ENCODE data around the gene ZNF473. TPM values are rescaled to one million over a fixed set of nuclear protein-coding genes. Genes with fewer than 3 reads are reported as not detected.

Gene ZNF473
- total and polyA plus RNA-seq, 2 of the 13 experiments (the other 11 are each of a cell fraction or from before 2014, with no cell fraction given): 5.8 to 11.9 TPM

DNA sequence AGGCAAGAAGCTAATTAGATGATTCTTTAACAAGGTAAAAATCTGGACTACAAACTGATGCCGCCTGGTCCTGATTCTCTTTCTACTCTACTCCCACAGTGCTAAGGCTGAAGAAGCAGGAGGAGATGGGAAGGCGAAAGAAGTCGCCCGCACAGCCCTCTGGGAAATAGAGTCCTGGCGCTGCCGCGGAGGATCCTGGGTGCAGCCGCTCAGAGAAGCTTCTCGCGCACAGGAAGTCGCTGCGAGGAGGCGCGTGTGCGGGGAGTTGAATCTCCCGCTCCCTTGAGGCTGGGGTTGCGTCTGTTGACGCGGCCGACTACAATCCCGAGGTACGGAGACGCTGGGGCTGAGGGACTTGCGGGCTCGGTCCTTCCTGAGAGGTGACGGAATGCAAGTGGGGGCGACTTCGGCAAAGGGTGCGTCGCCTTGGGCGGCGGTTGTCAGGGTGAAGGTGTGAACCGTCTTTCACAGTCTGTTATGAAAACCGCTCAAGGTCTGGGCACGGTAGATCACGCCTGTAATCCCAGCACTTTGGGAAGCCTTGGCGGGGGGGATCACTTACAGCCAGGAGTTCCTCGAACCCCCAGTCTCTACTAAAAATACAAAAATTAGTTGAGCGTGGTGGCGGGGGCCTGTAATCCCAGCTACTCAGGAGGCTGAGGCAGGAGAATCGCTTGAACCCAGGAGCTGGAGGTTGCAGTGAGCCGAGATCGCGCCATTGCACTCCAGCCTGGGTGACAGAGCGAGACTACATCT lies at the start of gene ZNF473 (continued):
- TF ChIP-seq, protein P1, sequence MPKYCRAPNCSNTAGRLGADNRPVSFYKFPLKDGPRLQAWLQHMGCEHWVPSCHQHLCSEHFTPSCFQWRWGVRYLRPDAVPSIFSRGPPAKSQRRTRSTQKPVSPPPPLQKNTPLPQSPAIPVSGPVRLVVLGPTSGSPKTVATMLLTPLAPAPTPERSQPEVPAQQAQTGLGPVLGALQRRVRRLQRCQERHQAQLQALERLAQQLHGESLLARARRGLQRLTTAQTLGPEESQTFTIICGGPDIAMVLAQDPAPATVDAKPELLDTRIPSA (CRISPR knock-in tag; IDR thresholded peaks at IDR 0.05; ENCODE audit: borderline replicate concordance): 0 out of 2 replicates have a peak, but pooled peaks have one; percentile 86
- TF ChIP-seq ZNF460 (CRISPR knock-in tag; IDR thresholded peaks at IDR 0.05; ENCODE audit: borderline replicate concordance) (no peak), MATR3 (CRISPR knock-in tag; IDR thresholded peaks at IDR 0.05) (no peak), NFIB (CRISPR knock-in tag; IDR thresholded peaks at IDR 0.05; ENCODE audit: borderline replicate concordance) (no peak), CC2D1A (CRISPR knock-in tag; IDR thresholded peaks at IDR 0.05) (no peak), ZFP90 (CRISPR knock-in tag; IDR thresholded peaks at IDR 0.05; ENCODE audit: borderline replicate concordance) (peak; percentile 98), EZH2 (conservative IDR thresholded peaks at IDR 0.05; ENCODE audit: low read depth, low read length) (no peak), NCOA2 (CRISPR knock-in tag; IDR thresholded peaks at IDR 0.05) (peak; percentile 76), RFXAP (CRISPR knock-in tag; IDR thresholded peaks at IDR 0.05; ENCODE audit: borderline replicate concordance) (peak; percentile 95), YEATS4 (CRISPR knock-in tag; IDR thresholded peaks at IDR 0.05; ENCODE audit: borderline replicate concordance) (peak; percentile 90), SYNCRIP (IDR thresholded peaks at IDR 0.05; ENCODE audit: insufficient read depth, low read depth, low read length) (no peak)
- TF ChIP-seq, protein P2, sequence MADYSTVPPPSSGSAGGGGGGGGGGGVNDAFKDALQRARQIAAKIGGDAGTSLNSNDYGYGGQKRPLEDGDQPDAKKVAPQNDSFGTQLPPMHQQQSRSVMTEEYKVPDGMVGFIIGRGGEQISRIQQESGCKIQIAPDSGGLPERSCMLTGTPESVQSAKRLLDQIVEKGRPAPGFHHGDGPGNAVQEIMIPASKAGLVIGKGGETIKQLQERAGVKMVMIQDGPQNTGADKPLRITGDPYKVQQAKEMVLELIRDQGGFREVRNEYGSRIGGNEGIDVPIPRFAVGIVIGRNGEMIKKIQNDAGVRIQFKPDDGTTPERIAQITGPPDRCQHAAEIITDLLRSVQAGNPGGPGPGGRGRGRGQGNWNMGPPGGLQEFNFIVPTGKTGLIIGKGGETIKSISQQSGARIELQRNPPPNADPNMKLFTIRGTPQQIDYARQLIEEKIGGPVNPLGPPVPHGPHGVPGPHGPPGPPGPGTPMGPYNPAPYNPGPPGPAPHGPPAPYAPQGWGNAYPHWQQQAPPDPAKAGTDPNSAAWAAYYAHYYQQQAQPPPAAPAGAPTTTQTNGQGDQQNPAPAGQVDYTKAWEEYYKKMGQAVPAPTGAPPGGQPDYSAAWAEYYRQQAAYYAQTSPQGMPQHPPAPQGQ (CRISPR knock-in tag; IDR thresholded peaks at IDR 0.05; ENCODE audit: borderline replicate concordance): no peak; the same call in 1 of the 2 replicates
- TF ChIP-seq, protein P3, sequence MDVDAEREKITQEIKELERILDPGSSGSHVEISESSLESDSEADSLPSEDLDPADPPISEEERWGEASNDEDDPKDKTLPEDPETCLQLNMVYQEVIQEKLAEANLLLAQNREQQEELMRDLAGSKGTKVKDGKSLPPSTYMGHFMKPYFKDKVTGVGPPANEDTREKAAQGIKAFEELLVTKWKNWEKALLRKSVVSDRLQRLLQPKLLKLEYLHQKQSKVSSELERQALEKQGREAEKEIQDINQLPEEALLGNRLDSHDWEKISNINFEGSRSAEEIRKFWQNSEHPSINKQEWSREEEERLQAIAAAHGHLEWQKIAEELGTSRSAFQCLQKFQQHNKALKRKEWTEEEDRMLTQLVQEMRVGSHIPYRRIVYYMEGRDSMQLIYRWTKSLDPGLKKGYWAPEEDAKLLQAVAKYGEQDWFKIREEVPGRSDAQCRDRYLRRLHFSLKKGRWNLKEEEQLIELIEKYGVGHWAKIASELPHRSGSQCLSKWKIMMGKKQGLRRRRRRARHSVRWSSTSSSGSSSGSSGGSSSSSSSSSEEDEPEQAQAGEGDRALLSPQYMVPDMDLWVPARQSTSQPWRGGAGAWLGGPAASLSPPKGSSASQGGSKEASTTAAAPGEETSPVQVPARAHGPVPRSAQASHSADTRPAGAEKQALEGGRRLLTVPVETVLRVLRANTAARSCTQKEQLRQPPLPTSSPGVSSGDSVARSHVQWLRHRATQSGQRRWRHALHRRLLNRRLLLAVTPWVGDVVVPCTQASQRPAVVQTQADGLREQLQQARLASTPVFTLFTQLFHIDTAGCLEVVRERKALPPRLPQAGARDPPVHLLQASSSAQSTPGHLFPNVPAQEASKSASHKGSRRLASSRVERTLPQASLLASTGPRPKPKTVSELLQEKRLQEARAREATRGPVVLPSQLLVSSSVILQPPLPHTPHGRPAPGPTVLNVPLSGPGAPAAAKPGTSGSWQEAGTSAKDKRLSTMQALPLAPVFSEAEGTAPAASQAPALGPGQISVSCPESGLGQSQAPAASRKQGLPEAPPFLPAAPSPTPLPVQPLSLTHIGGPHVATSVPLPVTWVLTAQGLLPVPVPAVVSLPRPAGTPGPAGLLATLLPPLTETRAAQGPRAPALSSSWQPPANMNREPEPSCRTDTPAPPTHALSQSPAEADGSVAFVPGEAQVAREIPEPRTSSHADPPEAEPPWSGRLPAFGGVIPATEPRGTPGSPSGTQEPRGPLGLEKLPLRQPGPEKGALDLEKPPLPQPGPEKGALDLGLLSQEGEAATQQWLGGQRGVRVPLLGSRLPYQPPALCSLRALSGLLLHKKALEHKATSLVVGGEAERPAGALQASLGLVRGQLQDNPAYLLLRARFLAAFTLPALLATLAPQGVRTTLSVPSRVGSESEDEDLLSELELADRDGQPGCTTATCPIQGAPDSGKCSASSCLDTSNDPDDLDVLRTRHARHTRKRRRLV (CRISPR knock-in tag; IDR thresholded peaks at IDR 0.05): peak; percentile 80
- TF ChIP-seq, protein P4, sequence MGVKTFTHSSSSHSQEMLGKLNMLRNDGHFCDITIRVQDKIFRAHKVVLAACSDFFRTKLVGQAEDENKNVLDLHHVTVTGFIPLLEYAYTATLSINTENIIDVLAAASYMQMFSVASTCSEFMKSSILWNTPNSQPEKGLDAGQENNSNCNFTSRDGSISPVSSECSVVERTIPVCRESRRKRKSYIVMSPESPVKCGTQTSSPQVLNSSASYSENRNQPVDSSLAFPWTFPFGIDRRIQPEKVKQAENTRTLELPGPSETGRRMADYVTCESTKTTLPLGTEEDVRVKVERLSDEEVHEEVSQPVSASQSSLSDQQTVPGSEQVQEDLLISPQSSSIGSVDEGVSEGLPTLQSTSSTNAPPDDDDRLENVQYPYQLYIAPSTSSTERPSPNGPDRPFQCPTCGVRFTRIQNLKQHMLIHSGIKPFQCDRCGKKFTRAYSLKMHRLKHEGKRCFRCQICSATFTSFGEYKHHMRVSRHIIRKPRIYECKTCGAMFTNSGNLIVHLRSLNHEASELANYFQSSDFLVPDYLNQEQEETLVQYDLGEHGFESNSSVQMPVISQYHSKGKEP (CRISPR knock-in tag; IDR thresholded peaks at IDR 0.05): peak; percentile 90
